GM12875 (cell line): Measurements from ENCODE around the gene ARHGEF28.

Source experiments
- H3K4me3 ChIP-seq: one replicate; pipeline ENCODE4 v1.5.1; 2011; ENCODE audit warnings: low read depth, low read length, control low read depth
- TF ChIP-seq, protein P1 (sequence below): IDR thresholded peaks from 2 replicates; pipeline ENCODE4 v1.5.1; 2011; ENCODE audit warnings: low read depth, mild to moderate bottlenecking, control low read depth, inconsistent platforms, low read length, moderate library complexity, borderline replicate concordance; ENCODE audit not compliant: insufficient read depth

ARHGEF28 gene

DNA sequence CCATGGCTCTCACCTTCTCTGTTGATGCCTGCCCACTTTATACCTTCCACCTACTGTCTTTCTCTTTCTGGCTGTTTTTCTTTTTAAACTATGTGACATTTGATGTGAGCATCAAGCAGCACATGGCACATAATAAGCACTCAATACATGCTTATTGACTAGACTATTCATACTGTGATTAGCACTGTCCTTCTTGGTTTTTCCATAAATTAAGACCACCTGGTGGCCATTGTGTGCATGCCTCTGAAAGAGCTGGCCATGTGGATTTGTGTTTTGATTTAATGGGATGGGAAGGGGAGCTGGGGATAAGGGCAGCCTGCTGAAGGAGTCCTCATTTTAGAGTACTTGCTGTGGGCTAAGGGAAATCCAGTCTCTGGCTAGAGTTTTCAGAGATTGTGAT is 79.4 kb downstream of the ARHGEF28 start:
- TF ChIP-seq, protein P1, sequence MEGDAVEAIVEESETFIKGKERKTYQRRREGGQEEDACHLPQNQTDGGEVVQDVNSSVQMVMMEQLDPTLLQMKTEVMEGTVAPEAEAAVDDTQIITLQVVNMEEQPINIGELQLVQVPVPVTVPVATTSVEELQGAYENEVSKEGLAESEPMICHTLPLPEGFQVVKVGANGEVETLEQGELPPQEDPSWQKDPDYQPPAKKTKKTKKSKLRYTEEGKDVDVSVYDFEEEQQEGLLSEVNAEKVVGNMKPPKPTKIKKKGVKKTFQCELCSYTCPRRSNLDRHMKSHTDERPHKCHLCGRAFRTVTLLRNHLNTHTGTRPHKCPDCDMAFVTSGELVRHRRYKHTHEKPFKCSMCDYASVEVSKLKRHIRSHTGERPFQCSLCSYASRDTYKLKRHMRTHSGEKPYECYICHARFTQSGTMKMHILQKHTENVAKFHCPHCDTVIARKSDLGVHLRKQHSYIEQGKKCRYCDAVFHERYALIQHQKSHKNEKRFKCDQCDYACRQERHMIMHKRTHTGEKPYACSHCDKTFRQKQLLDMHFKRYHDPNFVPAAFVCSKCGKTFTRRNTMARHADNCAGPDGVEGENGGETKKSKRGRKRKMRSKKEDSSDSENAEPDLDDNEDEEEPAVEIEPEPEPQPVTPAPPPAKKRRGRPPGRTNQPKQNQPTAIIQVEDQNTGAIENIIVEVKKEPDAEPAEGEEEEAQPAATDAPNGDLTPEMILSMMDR, result no peak
- no peak overlapping the region for H3K4me3 ChIP-seq

DNA sequence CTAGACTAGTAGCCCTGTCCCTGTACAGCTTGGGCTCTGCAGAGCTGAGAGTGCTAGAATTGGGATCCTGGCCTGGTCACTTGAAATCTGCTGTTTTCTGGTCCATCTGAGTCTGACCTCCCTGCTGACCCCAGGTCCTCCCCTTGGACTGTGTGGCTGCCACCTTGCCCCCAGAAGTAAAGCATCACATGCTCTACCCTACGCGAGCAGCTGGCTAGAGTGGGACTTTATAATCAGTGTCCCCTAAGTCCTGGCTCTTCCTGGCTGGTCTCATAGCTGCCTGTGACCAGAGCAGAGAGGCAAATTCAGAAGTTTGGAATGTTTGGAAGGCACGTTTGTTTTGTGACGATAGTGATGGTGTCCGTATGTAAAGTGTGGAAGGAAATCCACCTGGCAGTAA is 81.0 kb downstream of the ARHGEF28 start:
- TF ChIP-seq, protein P1, result no peak
- H3K4me3 ChIP-seq, result no peak overlapping the region

- TF ChIP-seq, protein P1, result no peak
- no peak overlapping the region for H3K4me3 ChIP-seq
Measured at GRCh38 chr5:73709536-73710129, 83.6 kb downstream of the ARHGEF28 start.

DNA sequence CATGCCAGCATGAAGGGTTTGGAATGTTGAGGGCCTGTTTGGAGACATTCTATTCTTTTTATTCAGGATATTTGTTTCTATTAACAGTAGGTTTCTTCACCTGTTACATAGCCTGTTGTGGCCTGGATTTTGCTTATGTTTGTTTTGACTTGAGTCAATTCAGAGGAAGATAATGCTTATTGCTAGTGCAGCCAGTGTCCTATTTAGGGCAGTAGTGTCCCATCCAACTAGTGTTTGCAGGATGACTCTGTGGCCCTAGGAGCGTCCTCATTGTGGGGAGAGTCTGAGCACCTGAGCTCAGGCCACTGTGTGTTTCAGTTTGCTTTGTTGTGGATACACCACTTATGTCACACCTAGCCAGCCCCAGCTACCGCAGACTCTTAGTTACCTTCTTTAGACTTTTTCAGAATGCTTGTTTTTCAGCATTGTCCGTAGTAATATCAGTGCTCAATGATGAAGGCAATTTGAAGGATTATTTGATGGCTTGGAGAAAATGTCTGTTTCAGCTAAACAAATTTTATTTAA is 90.3 kb downstream of the ARHGEF28 start:
- TF ChIP-seq, protein P1, result no peak
- no peak overlapping the region for H3K4me3 ChIP-seq

- no peak overlapping the region for H3K4me3 ChIP-seq
- TF ChIP-seq, protein P1, result no peak
Measured at GRCh38 chr5:73718762-73719161, 92.8 kb downstream of the ARHGEF28 start.

DNA sequence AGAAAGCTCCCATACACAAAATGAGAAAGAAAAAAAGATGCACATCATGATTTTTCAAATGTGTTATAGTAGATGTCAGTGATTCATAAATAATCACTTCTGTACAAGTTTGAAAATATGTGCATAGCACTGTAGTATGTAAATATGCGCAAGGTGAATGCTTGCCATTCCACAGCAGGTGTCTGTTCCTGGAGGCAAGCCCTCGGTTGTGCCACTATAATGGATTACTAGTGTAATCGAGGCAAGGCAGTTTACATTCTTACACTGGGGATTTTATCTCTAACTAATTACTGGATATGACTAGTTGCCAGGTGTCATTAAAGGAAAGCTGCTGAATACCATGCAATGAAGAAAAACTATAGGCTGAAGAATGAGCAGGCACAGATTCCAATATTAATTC is 93.6 kb downstream of the ARHGEF28 start:
- TF ChIP-seq, protein P1, result no peak
- H3K4me3 ChIP-seq, result no peak overlapping the region

DNA sequence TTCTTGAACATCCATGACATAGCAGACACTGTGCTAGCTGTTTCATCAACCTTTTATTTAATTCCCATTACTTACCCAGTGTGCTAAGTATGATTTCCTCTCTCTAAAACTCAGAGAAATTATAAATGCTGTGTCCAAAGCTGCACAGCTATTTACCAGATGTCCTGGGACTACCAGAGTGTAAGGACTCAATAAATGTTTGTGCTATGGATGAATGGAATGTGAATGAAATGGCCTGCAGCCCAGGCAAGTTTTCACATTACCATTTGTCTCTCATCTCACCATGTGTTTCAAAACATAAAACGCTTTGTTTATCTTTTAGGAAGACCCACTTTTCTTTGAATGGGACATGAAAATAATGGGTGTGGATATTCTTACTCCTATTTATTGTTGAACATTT is 96.2 kb downstream of the ARHGEF28 start:
- H3K4me3 ChIP-seq, result no peak overlapping the region
- TF ChIP-seq, protein P1, result no peak
